HG03439 (cell line): ENCODE results near the gene S100A14.
"Not testable (repeated sequence)": the region's sequence is repeated elsewhere in the genome, so short reads cannot be mapped to it uniquely, and the experiment has no call there.

Experiments
- ATAC-seq: cut with Tn5 transposase; IDR thresholded peaks from one replicate; pipeline ENCODE4 v1.9.1; 2021; ENCODE audit warnings: mild to moderate bottlenecking, moderate library complexity; ENCODE audit not compliant: unreplicated experiment

S100A14 gene

DNA sequence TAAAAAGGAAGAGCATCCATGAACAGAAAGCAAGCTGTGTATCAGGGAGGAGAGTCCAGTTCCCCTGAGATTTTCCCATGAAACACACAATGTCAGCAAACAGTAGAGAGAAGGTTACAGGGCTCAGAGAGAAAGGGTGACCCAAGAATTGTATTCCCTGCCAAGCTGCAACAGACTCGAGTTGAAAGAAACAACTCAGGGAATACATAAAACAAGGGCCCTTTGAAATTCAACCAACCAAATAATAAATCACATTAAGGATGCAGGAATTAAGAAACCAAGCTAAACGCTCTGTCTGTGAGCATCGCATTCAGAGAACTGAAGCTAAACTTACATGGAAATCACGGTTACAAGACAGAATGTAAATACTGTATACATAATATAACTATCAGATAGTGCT, 23.4 kb downstream of the S100A14 start:
- no peak for ATAC-seq

- ATAC-seq = no peak
Observed at GRCh38 chr1:153588482-153588881, 27.6 kb downstream of the S100A14 start.

DNA sequence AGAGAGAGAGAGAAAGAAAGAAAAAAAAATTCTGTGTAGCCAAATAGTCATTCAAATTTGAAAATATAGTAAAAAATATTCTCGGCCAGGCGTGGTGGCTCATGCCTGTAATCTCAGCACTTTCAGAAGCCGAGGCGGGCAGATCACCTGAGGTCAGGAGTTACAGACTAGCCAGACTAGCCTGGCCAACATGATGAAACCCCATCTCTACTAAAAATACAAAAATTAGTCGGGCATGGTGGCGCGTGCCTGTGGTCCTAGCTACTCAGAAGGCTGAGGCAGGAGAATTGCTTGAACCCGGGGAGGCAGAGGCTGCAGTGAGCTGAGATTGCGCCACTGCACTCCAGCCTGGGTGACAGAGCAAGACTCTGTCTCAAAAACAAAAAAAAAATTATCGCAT, 28.1 kb downstream of the S100A14 start:
- not testable (repeated sequence) for ATAC-seq

GRCh38 chr1:153587314-153587713, 28.8 kb downstream of the S100A14 start:
- no peak for ATAC-seq

DNA sequence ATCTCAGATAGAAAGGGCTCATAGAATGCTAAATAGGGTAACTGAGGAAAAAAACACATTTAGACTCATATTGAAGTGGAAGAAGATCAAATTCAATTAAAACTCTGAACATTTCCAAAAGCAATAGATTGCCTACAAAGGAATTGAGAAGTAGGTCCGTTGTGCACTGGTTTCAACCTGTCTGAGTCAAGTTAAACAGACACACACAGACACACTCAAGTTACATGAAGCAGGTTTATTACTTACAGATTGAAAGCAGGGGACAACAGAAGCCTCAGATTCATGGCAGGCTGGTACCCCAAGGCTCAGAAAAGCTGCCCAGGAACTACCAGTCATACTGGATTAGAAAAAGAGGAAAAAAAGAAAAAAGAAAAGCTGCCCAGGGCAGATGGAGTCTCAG, 29.8 kb downstream of the S100A14 start:
- ATAC-seq = no peak

DNA sequence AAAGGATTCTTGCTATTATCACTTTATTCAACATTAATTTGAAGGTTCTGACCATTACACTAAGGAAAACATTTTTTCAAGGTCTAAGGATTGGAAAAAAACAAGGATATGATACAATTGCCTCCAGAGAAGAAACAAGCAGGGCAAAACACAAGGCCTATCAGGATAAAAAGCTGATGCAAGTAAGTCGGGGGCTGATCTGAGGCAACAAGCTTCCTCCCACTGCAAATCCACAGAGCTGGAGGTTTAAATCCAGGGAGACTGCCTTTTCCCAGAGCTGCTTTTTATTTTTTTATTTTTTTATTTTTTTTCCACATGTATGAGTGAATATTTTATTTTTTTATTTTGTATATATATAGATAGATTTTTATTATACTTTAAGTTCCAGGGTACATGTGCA, 31.1 kb downstream of the S100A14 start:
- ATAC-seq = no peak

DNA sequence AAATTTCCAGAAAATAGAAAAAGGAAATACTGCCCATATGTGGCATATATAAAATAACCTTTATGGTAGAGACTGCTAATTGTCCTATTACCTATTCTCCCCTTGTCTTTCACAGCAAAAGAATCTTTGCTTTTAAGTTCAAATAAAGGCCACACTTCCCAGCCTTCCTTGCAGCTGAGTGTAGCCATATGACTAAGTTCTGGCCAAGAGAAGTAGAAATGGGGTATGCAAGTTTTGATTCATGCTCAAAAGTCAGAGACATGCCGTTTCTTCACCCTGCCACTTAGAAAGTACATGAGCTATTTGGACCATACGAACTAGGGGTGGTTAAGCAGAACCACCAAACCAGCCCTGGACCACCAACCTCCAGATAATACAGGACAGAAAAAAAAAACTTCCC, 32.1 kb downstream of the S100A14 start:
- ATAC-seq = no peak

GRCh38 chr1:153583514-153583913, 32.6 kb downstream of the S100A14 start:
- not testable (repeated sequence) for ATAC-seq

GRCh38 chr1:153582836-153583235, 33.3 kb downstream of the S100A14 start:
- not testable (repeated sequence) for ATAC-seq

DNA sequence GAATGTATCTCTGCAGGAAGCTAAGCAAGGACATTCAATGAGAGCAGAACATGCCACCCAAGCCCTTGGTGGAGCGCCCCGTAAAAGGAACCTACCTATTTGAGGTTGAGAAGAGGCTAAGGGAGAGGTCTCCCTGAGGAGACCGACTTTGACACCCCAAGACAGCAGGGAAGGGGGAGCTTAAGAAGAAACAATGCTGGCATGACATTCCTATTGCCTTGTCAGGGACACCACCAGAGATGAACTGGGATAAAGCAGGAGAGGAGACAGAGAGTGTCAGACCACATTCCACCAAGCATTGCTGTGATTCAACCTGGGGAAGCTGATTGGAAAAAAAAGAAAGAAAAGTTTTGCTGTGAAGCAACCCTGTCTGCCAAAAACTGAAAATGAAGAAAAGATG, 37.2 kb downstream of the S100A14 start:
- ATAC-seq = no peak

DNA sequence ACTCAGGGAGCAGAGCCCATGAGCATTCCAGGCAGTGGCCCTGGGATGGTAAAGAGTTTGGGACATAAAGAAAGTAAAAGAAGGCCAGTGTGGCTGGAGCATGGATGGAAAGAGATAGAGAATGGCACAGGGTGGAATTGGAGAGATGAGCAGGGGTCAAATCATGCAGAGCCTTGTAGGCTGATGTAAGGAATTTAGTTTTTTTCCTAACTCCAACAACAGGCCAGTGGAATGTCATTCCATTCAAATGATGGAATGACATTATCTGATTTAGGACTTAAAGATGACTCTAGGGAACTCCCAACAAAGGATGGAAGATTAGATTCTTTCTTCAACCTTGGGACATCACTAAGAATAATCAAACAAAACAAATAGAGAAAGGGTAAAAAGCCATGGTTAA, 37.6 kb downstream of the S100A14 start:
- ATAC-seq = no peak

- no peak for ATAC-seq
Observed at GRCh38 chr1:153577624-153578051, 38.5 kb downstream of the S100A14 start.

DNA sequence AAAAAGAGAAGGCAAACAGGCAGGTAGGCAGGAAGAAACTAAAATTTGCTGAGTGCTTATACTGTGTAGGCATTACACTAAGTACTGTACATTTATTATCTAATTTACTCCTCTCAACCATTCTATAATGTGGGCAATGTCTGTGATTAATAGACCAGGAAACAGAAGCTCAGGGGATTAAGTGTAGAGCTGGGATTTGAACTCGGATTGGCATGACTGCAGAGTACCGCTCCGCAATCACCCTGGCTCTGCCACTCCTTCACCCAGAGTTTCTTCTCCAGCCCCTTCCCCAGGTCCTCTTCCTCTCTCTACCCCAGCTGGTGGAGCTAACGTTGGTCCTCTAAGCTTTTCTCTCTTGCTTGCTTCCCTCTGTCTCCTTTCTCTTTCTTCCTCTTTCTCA, 39.0 kb downstream of the S100A14 start:
- no peak for ATAC-seq

GRCh38 chr1:153575497-153575896, 40.6 kb downstream of the S100A14 start:
- ATAC-seq = not testable (repeated sequence)

DNA sequence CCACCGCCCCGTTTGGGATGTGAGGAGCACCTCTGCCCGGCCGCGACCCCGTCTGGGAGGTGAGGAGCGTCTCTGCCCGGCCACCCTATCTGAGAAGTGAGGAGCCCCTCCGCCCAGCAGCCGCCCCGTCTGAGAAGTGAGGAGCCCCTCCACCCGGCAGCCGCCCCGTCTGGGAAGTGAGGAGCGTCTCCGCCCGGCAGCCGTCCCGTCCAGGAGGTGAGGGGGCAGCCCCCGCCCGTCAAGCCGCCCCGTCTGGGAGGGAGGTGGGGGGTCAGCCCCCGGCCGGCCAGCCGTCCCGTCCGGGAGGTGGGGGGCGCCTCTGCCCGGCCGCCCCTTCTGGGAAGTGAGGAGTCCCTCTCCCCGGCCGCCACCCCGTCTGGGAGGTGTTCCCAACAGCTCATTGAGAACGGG, 41.0 kb downstream of the S100A14 start:
- ATAC-seq = not testable (repeated sequence)

- no peak for ATAC-seq
Observed at GRCh38 chr1:153573351-153573750, 42.8 kb downstream of the S100A14 start.

DNA sequence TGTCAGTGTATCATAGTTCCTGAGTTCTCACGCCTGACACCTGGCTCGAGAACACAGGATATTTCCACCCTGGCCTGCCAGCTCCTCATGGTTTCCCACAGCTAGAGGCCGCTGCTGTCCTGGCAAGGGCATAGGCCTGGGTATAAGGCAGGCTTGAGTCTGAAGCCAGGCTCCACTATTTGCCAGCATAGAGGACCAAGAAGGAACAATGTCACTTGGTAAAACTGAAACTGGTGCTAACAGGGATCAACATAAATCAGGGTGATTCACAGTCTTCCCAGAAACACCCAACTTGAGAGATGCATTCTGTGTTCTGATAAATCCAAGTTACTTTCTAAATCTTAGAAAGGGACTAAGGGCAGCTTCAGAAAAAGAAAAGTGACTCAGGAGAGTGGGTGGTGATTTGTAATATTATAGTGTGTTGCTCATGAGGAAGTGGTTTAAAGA, 43.5 kb downstream of the S100A14 start:
- ATAC-seq = peak; percentile 59

GRCh38 chr1:153571706-153572105, 44.4 kb downstream of the S100A14 start:
- ATAC-seq = no peak

- ATAC-seq = no peak
Observed at GRCh38 chr1:153570874-153571273, 45.3 kb downstream of the S100A14 start.

- ATAC-seq = no peak
Observed at GRCh38 chr1:153569465-153569864, 46.7 kb downstream of the S100A14 start.

DNA sequence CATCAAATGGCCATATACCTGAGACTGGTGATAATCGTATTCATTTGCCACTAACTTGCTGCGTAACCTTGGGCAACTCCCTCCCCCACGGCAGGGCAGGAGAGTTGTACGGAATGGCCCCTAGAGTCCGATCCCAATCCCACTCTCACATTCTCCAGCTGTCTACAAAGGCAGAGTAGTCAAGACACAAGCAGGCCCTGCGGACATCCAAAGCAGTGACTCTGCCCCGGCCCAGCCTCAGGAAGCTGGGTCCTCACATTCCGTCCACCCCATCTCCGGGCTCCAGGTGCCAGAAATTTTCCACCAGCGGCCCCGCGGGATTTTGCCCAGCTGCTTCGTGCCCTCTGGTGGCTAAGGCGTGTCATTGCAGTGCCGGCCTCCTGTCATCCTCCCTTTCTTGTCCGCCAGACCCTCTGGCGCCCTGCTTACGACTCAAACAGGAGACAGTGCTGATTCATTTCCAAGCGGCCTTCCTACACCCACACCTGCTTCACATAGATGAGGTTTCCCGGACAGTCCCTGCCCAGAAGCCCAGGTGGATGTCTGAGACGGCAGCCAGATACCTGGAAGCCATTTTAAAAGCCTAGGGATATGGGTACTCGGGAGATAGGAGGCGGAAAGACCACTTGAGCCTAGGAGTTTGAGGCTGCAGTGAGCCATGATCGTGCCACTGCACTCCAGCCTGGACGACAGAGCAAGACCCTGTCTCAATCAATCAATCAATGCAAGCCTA, 47.6 kb downstream of the S100A14 start:
- no peak for ATAC-seq

- ATAC-seq = no peak
Observed at GRCh38 chr1:153567621-153568366, 48.3 kb downstream of the S100A14 start.
